Ishikawa (cell line): ENCODE data around the gene KRT33B.

Experiments used
- CEBPB ChIP-seq: IDR thresholded peaks from 2 replicates; pipeline ENCODE4 v1.6.1; 2012
- CREB1 ChIP-seq: IDR thresholded peaks from 2 replicates; pipeline ENCODE4 v1.6.1; 2012; ENCODE audit warnings: low read depth
- EGR1 ChIP-seq: IDR thresholded peaks from 2 replicates; pipeline ENCODE4 v1.6.1; 2012
- EP300 ChIP-seq: IDR thresholded peaks from 2 replicates; pipeline ENCODE4 v1.6.1; 2012; ENCODE audit warnings: borderline replicate concordance
- FOXM1 ChIP-seq: IDR thresholded peaks from 2 replicates; pipeline ENCODE4 v1.6.1; 2012; ENCODE audit warnings: low read depth, borderline replicate concordance
- MAX ChIP-seq: IDR thresholded peaks from 2 replicates; pipeline ENCODE4 v1.6.1; 2012
- NFIC ChIP-seq: IDR thresholded peaks from 2 replicates; pipeline ENCODE4 v1.6.1; 2012
- RAD21 ChIP-seq: IDR thresholded peaks from 2 replicates; pipeline ENCODE4 v1.6.1; 2012; ENCODE audit warnings: low read depth
- REST ChIP-seq: IDR thresholded peaks from 2 replicates; pipeline ENCODE4 v1.6.1; 2012; ENCODE audit warnings: low read depth, mild to moderate bottlenecking
- TAF1 ChIP-seq: IDR thresholded peaks from 2 replicates; pipeline ENCODE4 v1.6.1; 2012; ENCODE audit warnings: low read depth, mild to moderate bottlenecking
- TCF12 ChIP-seq: IDR thresholded peaks from 2 replicates; pipeline ENCODE4 v1.6.1; 2012; ENCODE audit warnings: low read depth
- TEAD4 ChIP-seq: IDR thresholded peaks from 2 replicates; pipeline ENCODE4 v1.6.1; 2012
- USF1 ChIP-seq: IDR thresholded peaks from 2 replicates; pipeline ENCODE4 v1.6.1; 2012
- YY1 ChIP-seq: IDR thresholded peaks from 2 replicates; pipeline ENCODE4 v1.6.1; 2012; ENCODE audit warnings: low read depth
- ZBTB7A ChIP-seq: IDR thresholded peaks from 2 replicates; pipeline ENCODE4 v1.6.1; 2012; ENCODE audit warnings: low read depth

Gene KRT33B

GRCh38 chr17:41396996-41397660 lies 27.5 kb upstream of the KRT33B start, which contains the start of gene KRT31:
Gene KRT31, minus strand, starts transcription at chr17:41397608. Its CDS starts 69 bp downstream, at chr17:41397539.
- no peak for TF ChIP-seq NFIC
- TF ChIP-seq YY1, result no peak
- TF ChIP-seq TCF12, result no peak
- TF ChIP-seq EP300, result no peak
- TF ChIP-seq CREB1, result no peak
- no peak for TF ChIP-seq FOXM1

- no peak for TF ChIP-seq YY1
Measured at GRCh38 chr17:41396340-41396739, 26.7 kb upstream of the KRT33B start.

GRCh38 chr17:41395611-41396010 lies 26.0 kb upstream of the KRT33B start:
- TF ChIP-seq MAX (no peak), YY1 (no peak), NFIC (no peak), TEAD4 (no peak), EGR1 (no peak), EP300 (no peak), CREB1 (no peak)

- no peak for TF ChIP-seq YY1
- TF ChIP-seq FOXM1, result no peak
- no peak for TF ChIP-seq NFIC
- TF ChIP-seq TCF12, result no peak
- no peak for TF ChIP-seq RAD21
- TF ChIP-seq TAF1, result no peak
- no peak for TF ChIP-seq ZBTB7A
- no peak for TF ChIP-seq CEBPB
- TF ChIP-seq REST, result no peak
Measured at GRCh38 chr17:41394254-41394996, 24.8 kb upstream of the KRT33B start.

- TF ChIP-seq CEBPB (no peak), FOXM1 (no peak), REST (no peak), NFIC (no peak), ZBTB7A (no peak), TAF1 (no peak), TCF12 (no peak), MAX (no peak), YY1 (no peak), EP300 (no peak), RAD21 (no peak), CREB1 (no peak), USF1 (no peak), EGR1 (no peak)
Measured at GRCh38 chr17:41393826-41394225, 24.2 kb upstream of the KRT33B start.

- no peak for TF ChIP-seq EP300
- no peak for TF ChIP-seq ZBTB7A
- TF ChIP-seq RAD21, result no peak
- TF ChIP-seq YY1, result no peak
- TF ChIP-seq NFIC, result no peak
- TF ChIP-seq TAF1, result no peak
- no peak for TF ChIP-seq CEBPB
- no peak for TF ChIP-seq MAX
- TF ChIP-seq USF1, result no peak
- TF ChIP-seq FOXM1, result no peak
- no peak for TF ChIP-seq TCF12
- TF ChIP-seq EGR1, result no peak
Measured at GRCh38 chr17:41393294-41393693, 23.7 kb upstream of the KRT33B start.
